PC-3 (cell line): ENCODE results near the gene TGOLN2. TPM values are rescaled to one million over a fixed set of nuclear protein-coding genes. Genes with fewer than 3 reads are reported as not detected.

Experiments
- ATAC-seq: fragments of 200-7000 bp; cut with Tn5 transposase; 2 replicates; pipeline ENCODE4 v1.9.1; 2020; ENCODE audit warnings: mild to moderate bottlenecking, moderate library complexity
- Bru-seq: library from RNA; stranded (reverse); fragments of 400-500 nt; gene quantifications from one replicate; lab custom pipeline; 2021; lab: Mats Ljungman, UMichigan
- BruChase-seq, 2 experiments: library from RNA; stranded (reverse); fragments of 400-500 nt; gene quantifications; one replicate each; lab custom pipeline; 2021; lab: Mats Ljungman, UMichigan
- BruUV-seq: library from RNA; stranded (reverse); fragments of 400-500 nt; replicated peaks from 2 replicates; lab custom pipeline; 2021; lab: Mats Ljungman, UMichigan
- CTCF ChIA-PET: fragments of 300-600 bp; sonication (Branson Sonifier 250); formaldehyde crosslinking; loops from one replicate; lab custom pipeline; 2022; ENCODE audit warnings: antibody characterized with exemption; lab: Charles Lee
- POLR2A ChIA-PET: fragments of 300-600 bp; sonication (Branson Sonifier 250); formaldehyde crosslinking; loops from one replicate; lab custom pipeline; 2022; ENCODE audit warnings: antibody characterized with exemption; ENCODE audit not compliant: unreplicated experiment; lab: Charles Lee
- DNase-seq: peaks from one replicate; pipeline ENCODE4 v3.0.0-alpha.2; 2015
- H2AFZ ChIP-seq: fragments of 300-600 bp; sonication (generic); 2 replicates; pipeline ENCODE4 v1.6.0; 2016; ENCODE audit warnings: antibody characterized with exemption, low read length
- H3F3A ChIP-seq: fragments of 300-600 bp; sonication (generic); one replicate; pipeline ENCODE4 v1.6.0; 2017; ENCODE audit warnings: antibody characterized with exemption, low read length, control low read depth, mild to moderate bottlenecking; ENCODE audit not compliant: unreplicated experiment
- H3K27ac ChIP-seq: fragments of 300-600 bp; sonication (generic); 2 replicates; pipeline ENCODE4 v1.5.1; 2016; ENCODE audit warnings: mild to moderate bottlenecking, low read length
- H3K27me3 ChIP-seq: fragments of 300-600 bp; sonication (generic); 2 replicates; pipeline ENCODE4 v1.6.1; 2016; ENCODE audit warnings: low read length, mixed read lengths
- H3K36me3 ChIP-seq: fragments of 300-600 bp; sonication (generic); 2 replicates; pipeline ENCODE4 v1.6.1; 2016; ENCODE audit warnings: low read depth, mixed run types, low read length, mixed read lengths
- H3K4me1 ChIP-seq: fragments of 300-600 bp; sonication (generic); 2 replicates; pipeline ENCODE4 v1.5.1; 2016; ENCODE audit warnings: low read length; ENCODE audit not compliant: insufficient read depth
- H3K4me2 ChIP-seq: fragments of 300-600 bp; sonication (generic); 2 replicates; pipeline ENCODE4 v1.6.0; 2016; ENCODE audit warnings: low read length
- H3K4me3 ChIP-seq: fragments of 300-600 bp; sonication (generic); 2 replicates; pipeline ENCODE4 v1.5.1; 2016; ENCODE audit warnings: mild to moderate bottlenecking, low read length, mixed read lengths
- H3K79me2 ChIP-seq: fragments of 300-600 bp; sonication (generic); 2 replicates; pipeline ENCODE4 v1.6.1; 2017; ENCODE audit warnings: low read length, mixed read lengths
- H3K9ac ChIP-seq: fragments of 300-600 bp; sonication (generic); 2 replicates; pipeline ENCODE4 v1.6.0; 2016; ENCODE audit warnings: mild to moderate bottlenecking, low read length
- H3K9me2 ChIP-seq: fragments of 300-600 bp; sonication (generic); replicated peaks from 2 replicates; pipeline ENCODE4 v1.6.1; 2016; ENCODE audit warnings: mixed run types, low read length, mixed read lengths
- H3K9me3 ChIP-seq: fragments of 300-600 bp; sonication (generic); 2 replicates; pipeline ENCODE4 v1.6.1; 2016; ENCODE audit warnings: low read length, mixed read lengths
- H4K20me1 ChIP-seq: fragments of 300-600 bp; sonication (generic); 2 replicates; pipeline ENCODE4 v1.6.1; 2016; ENCODE audit warnings: low read length, mixed read lengths
- CTCF ChIP-seq: fragments of 300-600 bp; sonication (generic); conservative IDR thresholded peaks from 2 replicates; pipeline ENCODE4 v1.5.1; 2017; ENCODE audit warnings: antibody characterized with exemption, low read depth, mild to moderate bottlenecking, low read length
- EZH2 ChIP-seq: fragments of 300-600 bp; sonication (generic); IDR thresholded peaks from one replicate; pipeline ENCODE4 v1.6.1; 2017; ENCODE audit warnings: antibody characterized with exemption, mild to moderate bottlenecking, low read length; ENCODE audit not compliant: unreplicated experiment
- EZH2phosphoT487 ChIP-seq: fragments of 300-600 bp; sonication (generic); IDR thresholded peaks from 2 replicates; pipeline ENCODE4 v1.6.1; 2018; ENCODE audit warnings: mild to moderate bottlenecking, antibody characterized with exemption, low read length, borderline replicate concordance
- intact Hi-C: fragments of 100-400 bp; cut with micrococcal nuclease; formaldehyde crosslinking; loops from 2 replicates; pipeline ENCODE4 v1.9.0; 2023
- long read RNA-seq: library from polyadenylated mRNA; unstranded; transcript quantifications from one replicate; pipeline ENCODE4 v2.0.0, GENCODE V29; 2021; ENCODE audit not compliant: unreplicated experiment
- total RNA-seq: library from RNA; depleted of rRNA; stranded (reverse); fragments of >200 nt; gene quantifications from 2 replicates; pipeline ENCODE4 v1.2.3, GENCODE V29; 2014; rRNA removed

Gene TGOLN2
- total RNA-seq (48.9 and 67.3 TPM in 2 replicates), Bru-seq, nascent RNA (percentile 92 among the genes with signal in this experiment), BruChase-seq, experiment 1, labeled RNA remaining after a 6-hour chase (percentile 99 among the genes with signal in this experiment), BruChase-seq, experiment 2, labeled RNA remaining after a 2-hour chase (percentile 98 among the genes with signal in this experiment)
- long read RNA-seq, full-length matches to known transcripts, result 28 of 115 reads
- long read RNA-seq, partial matches to known transcripts, result 6 of 115 reads
- long read RNA-seq, other reads (novel, unspliced or antisense), result 81 of 115 reads

DNA sequence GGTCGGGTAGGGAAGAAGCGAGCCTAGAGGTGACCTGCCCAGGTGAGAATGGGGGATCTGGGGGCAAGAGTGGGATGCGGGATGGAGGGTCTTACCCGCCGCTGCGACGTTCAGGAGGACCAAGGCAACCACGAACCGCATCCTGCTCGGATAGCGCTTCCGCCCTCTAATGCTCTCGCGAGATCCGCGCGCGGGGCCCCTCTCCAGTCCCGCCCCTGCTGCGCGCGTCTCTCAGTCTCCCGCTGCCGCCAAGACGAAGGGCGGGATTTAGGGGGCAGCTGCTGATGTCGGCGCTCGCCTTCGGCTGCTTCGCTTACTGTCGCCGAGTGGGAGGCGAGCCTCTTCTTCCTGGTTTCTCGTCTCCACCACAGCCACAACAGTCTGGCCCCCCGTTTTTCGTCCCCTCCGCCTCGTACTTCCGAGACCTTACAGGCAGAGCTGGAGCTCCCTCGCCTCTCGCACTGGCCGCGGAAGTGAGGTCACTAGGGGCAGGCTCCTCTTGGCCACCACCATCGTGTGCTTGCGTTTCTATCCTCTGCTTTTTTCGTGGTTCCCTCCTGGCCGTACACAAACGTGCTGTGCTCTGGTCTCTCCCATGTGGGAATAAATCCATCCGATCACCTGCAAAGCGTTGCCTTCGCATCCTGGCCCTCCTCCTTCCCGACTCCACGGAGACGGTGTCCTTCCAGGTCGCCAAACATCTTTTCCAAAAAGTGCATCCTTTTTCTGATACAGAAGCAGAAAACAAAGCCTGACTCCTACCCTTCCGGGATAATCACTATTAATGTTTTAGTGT is at the start of gene TGOLN2:
TSS of gene TGOLN2 (minus strand) at position 168 of the 796 bp plus-strand sequence. CDS start at position 141, 27 bp downstream.
- Histone ChIP-seq H3K4me1 (peaks cover 24% of the 10 kb centered on the region), H3K79me2 (peaks cover 53% of the 10 kb centered on the region), H3K27ac (peak within 1 kb of the TSS; percentile 70), H3K4me3 (peak within 1 kb of the TSS; percentile 92), H4K20me1 (peaks cover 27% of the 10 kb centered on the region), H3K9ac (peak within 1 kb of the TSS; percentile 89), H3K36me3 (peaks cover 13% of the 10 kb centered on the region; the same call in 1 of the 2 replicates), H3K9me2 (no peaks in the 10 kb centered on the region), H3K27me3 (no peaks in the 10 kb centered on the region), H3K9me3 (no peaks in the 10 kb centered on the region), H3K4me2 (peak within 1 kb of the TSS; percentile 96), H3F3A (no peaks in the 10 kb centered on the region), H2AFZ (peak within 1 kb of the TSS; percentile 83)
- TF ChIP-seq EZH2phosphoT487 (no peak), EZH2 (no peak), CTCF (no peak)
- DNase-seq, result peak; percentile 93
- intact Hi-C loops, result loop anchor here (5.0 kb wide), 1 partner anchor 274 kb away; the partner anchor contains the start of gene TMEM150A
- TSS peak; percentile 92 for BruUV-seq
- peak; percentile 96 for ATAC-seq
- CTCF ChIA-PET, result no interaction called here
- POLR2A ChIA-PET, result no interaction called here

- H3K9me2 ChIP-seq, result no peaks in the 10 kb centered on the region
- H3K4me1 ChIP-seq, result peaks cover 4% of the 10 kb centered on the region; the same call in 1 of the 2 replicates
- peaks cover 7% of the 10 kb centered on the region; the same call in 1 of the 2 replicates for H3K36me3 ChIP-seq
- no TSS peak for BruUV-seq
- H3K4me3 ChIP-seq, result no peak overlapping the region
- no peak overlapping the region for H2AFZ ChIP-seq
- ChIA-PET POLR2A (no interaction called here), CTCF (no interaction called here)
- no peak overlapping the region for H3K27ac ChIP-seq
- H3K79me2 ChIP-seq, result no peaks in the 10 kb centered on the region
- no peak overlapping the region for H3K4me2 ChIP-seq
- H3F3A ChIP-seq, result no peaks in the 10 kb centered on the region
- no peak overlapping the region for H3K9ac ChIP-seq
- no peak for DNase-seq
- H4K20me1 ChIP-seq, result no peaks in the 10 kb centered on the region
- intact Hi-C loops, result no loop called here
- no peaks in the 10 kb centered on the region for H3K9me3 ChIP-seq
- H3K27me3 ChIP-seq, result no peaks in the 10 kb centered on the region
- TF ChIP-seq CTCF (no peak), EZH2phosphoT487 (no peak), EZH2 (no peak)
- no peak for ATAC-seq
Observed at GRCh38 chr2:85377083-85377482, 49.3 kb upstream of the TGOLN2 start.
